OCI-LY1 (cell line): ENCODE data around the gene DOK6.

Source experiments
- H2AFZ ChIP-seq: fragments of 200-600 bp; sonication (generic), shearing (Covaris generic); 2 replicates; pipeline ENCODE4 v1.6.0; 2014; ENCODE audit warnings: antibody characterized with exemption, mild to moderate bottlenecking, low read length
- H3F3A ChIP-seq: fragments of 200-600 bp; sonication (generic), shearing (Covaris generic); 2 replicates; pipeline ENCODE4 v1.6.0; 2014; ENCODE audit warnings: mild to moderate bottlenecking, antibody characterized with exemption, low read length, moderate library complexity; ENCODE audit not compliant: insufficient read depth
- H3K27ac ChIP-seq: fragments of 200-600 bp; sonication (generic); 2 replicates; pipeline ENCODE4 v1.5.1; 2014; ENCODE audit warnings: low read length, mixed run types, mild to moderate bottlenecking, low read depth; ENCODE audit not compliant: poor library complexity, severe bottlenecking
- H3K27me3 ChIP-seq: fragments of 200-600 bp; sonication (generic); 2 replicates; pipeline ENCODE4 v1.6.0; 2014; ENCODE audit warnings: antibody characterized with exemption, mild to moderate bottlenecking, low read length, moderate library complexity; ENCODE audit not compliant: insufficient read depth
- H3K36me3 ChIP-seq: fragments of 200-600 bp; sonication (generic); 2 replicates; pipeline ENCODE4 v1.6.1; 2014; ENCODE audit warnings: mild to moderate bottlenecking, antibody characterized with exemption, low read length, moderate library complexity, mixed read lengths; ENCODE audit not compliant: insufficient read depth
- H3K4me1 ChIP-seq: fragments of 200-600 bp; sonication (generic); 2 replicates; pipeline ENCODE4 v1.5.1; 2014; ENCODE audit warnings: mild to moderate bottlenecking, low read length, moderate library complexity; ENCODE audit not compliant: insufficient read depth, severe bottlenecking
- H3K4me2 ChIP-seq: fragments of 200-600 bp; sonication (generic), shearing (Covaris generic); 2 replicates; pipeline ENCODE4 v1.6.1; 2014; ENCODE audit warnings: low read length
- H3K4me3 ChIP-seq: fragments of 200-600 bp; sonication (generic); 2 replicates; pipeline ENCODE4 v1.5.1; 2014; ENCODE audit warnings: low read length, low read depth, mild to moderate bottlenecking, mixed read lengths; ENCODE audit not compliant: poor library complexity, severe bottlenecking
- H3K79me2 ChIP-seq: fragments of 200-600 bp; shearing (Covaris generic); 2 replicates; pipeline ENCODE4 v1.6.1; 2016; ENCODE audit warnings: mixed run types, low read length, mixed read lengths; ENCODE audit not compliant: insufficient read depth
- H3K9ac ChIP-seq: fragments of 200-600 bp; sonication (generic), shearing (Covaris generic); 2 replicates; pipeline ENCODE4 v1.6.1; 2014; ENCODE audit warnings: mild to moderate bottlenecking, low read length, mixed read lengths
- H3K9me2 ChIP-seq: fragments of 200-600 bp; sonication (generic), shearing (Covaris generic); 2 replicates; pipeline ENCODE4 v1.6.1; 2014; ENCODE audit warnings: low read depth, mild to moderate bottlenecking, low read length, mixed read lengths
- H3K9me3 ChIP-seq: fragments of 200-600 bp; shearing (Covaris generic); 2 replicates; pipeline ENCODE4 v1.6.1; 2014; ENCODE audit warnings: low read length, mixed read lengths
- H4K20me1 ChIP-seq: fragments of 200-600 bp; sonication (generic), shearing (Covaris generic); 2 replicates; pipeline ENCODE4 v1.6.0; 2016; ENCODE audit warnings: mild to moderate bottlenecking, low read length; ENCODE audit not compliant: insufficient read depth
- EZH2 ChIP-seq: fragments of 200-600 bp; sonication (generic), shearing (Covaris generic); IDR thresholded peaks from 2 replicates; pipeline ENCODE4 v1.8.0; 2017; ENCODE audit warnings: borderline replicate concordance, mixed run types, mild to moderate bottlenecking, antibody characterized with exemption, low read length, moderate library complexity, mixed read lengths
- TF ChIP-seq, protein P1 (sequence below): fragments of 200-600 bp; sonication (generic), shearing (Covaris generic); IDR thresholded peaks from 2 replicates; pipeline ENCODE4 v1.5.1; 2017; ENCODE audit warnings: mild to moderate bottlenecking, antibody characterized with exemption, low read length, moderate library complexity, mixed read lengths

The DOK6 gene

DNA sequence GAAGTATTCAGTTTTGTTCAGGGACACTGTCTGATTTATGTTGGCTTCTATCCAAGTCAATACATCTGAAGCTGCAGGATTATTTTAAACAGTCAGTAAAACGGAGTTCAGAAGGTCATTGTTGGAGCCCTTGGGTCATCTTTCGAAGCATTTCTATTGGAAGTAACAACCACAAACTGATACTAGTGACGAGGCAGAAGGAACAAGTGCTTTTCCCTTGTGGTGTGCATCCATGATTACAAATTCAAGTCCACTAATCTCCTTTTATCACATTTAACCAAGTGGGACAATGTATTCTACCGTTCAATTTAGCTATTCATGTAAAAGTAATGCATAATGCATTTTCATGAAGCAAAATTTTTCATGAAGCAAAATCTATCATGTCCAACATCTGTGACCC, 470.0 kb downstream of the DOK6 start:
- no peak for TF ChIP-seq EZH2
- TF ChIP-seq, protein P1, sequence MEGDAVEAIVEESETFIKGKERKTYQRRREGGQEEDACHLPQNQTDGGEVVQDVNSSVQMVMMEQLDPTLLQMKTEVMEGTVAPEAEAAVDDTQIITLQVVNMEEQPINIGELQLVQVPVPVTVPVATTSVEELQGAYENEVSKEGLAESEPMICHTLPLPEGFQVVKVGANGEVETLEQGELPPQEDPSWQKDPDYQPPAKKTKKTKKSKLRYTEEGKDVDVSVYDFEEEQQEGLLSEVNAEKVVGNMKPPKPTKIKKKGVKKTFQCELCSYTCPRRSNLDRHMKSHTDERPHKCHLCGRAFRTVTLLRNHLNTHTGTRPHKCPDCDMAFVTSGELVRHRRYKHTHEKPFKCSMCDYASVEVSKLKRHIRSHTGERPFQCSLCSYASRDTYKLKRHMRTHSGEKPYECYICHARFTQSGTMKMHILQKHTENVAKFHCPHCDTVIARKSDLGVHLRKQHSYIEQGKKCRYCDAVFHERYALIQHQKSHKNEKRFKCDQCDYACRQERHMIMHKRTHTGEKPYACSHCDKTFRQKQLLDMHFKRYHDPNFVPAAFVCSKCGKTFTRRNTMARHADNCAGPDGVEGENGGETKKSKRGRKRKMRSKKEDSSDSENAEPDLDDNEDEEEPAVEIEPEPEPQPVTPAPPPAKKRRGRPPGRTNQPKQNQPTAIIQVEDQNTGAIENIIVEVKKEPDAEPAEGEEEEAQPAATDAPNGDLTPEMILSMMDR = no peak
- no peaks in the 10 kb centered on the region for H3K79me2 ChIP-seq
- no peak overlapping the region for H3K4me3 ChIP-seq

DNA sequence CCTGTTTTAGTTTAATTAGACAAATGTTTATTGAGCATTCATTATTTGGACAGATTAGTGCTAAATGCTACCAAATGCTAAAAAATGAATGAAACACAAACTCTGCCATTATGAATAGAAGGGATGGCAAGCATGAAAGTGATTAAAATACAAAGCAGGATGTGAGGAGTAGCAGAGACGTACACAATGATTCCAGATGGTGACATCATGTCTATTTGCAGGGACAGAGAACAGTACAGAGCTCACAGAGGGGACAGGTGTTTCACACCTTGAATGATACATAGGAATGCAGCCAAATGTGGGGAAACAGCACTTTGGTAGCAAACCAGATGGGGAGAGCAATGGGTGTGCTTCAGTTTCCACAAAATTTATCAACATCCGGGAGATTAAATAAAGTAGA, 470.7 kb downstream of the DOK6 start:
- no peaks in the 10 kb centered on the region for H3F3A ChIP-seq
- H3K27ac ChIP-seq = no peak overlapping the region
- H4K20me1 ChIP-seq = no peaks in the 10 kb centered on the region
- no peak for TF ChIP-seq EZH2
- TF ChIP-seq, protein P1 = no peak
- no peak overlapping the region for H2AFZ ChIP-seq
- H3K4me3 ChIP-seq = no peak overlapping the region
- no peak overlapping the region for H3K4me2 ChIP-seq
- H3K9me3 ChIP-seq = no peaks in the 10 kb centered on the region
- H3K9me2 ChIP-seq = no peaks in the 10 kb centered on the region
- H3K4me1 ChIP-seq = no peaks in the 10 kb centered on the region
- H3K79me2 ChIP-seq = no peaks in the 10 kb centered on the region
- no peak overlapping the region for H3K9ac ChIP-seq
- H3K36me3 ChIP-seq = no peaks in the 10 kb centered on the region
- no peaks in the 10 kb centered on the region for H3K27me3 ChIP-seq

More for the DNA sequence above, 470.0 kb downstream of the DOK6 start:
- Histone ChIP-seq H3K9me3 (no peaks in the 10 kb centered on the region), H3K27me3 (no peaks in the 10 kb centered on the region), H3K4me1 (no peaks in the 10 kb centered on the region), H3K4me2 (no peak overlapping the region), H3K36me3 (no peaks in the 10 kb centered on the region), H3K9ac (no peak overlapping the region), H3K9me2 (no peaks in the 10 kb centered on the region), H3K27ac (no peak overlapping the region), H2AFZ (no peak overlapping the region), H4K20me1 (no peaks in the 10 kb centered on the region), H3F3A (no peaks in the 10 kb centered on the region)

DNA sequence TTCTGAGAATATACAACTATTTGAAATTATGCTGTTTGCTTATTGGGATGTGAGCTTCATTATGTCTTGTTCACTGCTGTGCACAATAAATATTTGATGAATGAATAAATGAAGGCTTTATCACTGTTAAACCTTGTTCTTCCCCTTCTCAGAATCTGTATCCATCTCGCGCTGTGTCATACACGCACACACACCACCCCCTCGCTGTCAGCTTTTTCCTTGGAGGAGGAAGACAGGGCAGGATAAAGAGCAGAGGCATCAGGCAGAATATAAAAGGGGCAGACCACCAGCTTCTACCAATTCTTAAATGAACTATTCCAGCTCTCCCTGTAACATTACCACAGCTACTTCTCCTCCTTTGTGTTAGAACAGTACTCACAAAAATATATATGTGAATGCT, 472.0 kb downstream of the DOK6 start:
- no peak overlapping the region for H3K4me2 ChIP-seq

More for the DNA sequence above, 472.0 kb downstream of the DOK6 start:
- Histone ChIP-seq H3K27me3 (no peaks in the 10 kb centered on the region), H3K4me3 (no peak overlapping the region), H3K27ac (no peak overlapping the region), H3K36me3 (no peaks in the 10 kb centered on the region), H3K4me1 (no peaks in the 10 kb centered on the region), H3K79me2 (no peaks in the 10 kb centered on the region), H2AFZ (no peak overlapping the region), H3F3A (no peaks in the 10 kb centered on the region), H3K9me2 (no peaks in the 10 kb centered on the region), H3K9me3 (no peaks in the 10 kb centered on the region), H4K20me1 (no peaks in the 10 kb centered on the region), H3K9ac (no peak overlapping the region)
- TF ChIP-seq EZH2 = no peak
- TF ChIP-seq, protein P1 = no peak
